ENCODE results near the gene LCP2.

GRCh38 chr5:170301981-170302652 lies 4.5 kb upstream of the LCP2 start:
- TF ChIP-seq CTCF (conservative IDR thresholded peaks at IDR 0.05; ENCODE audit: low read depth, low read length) (no peak), EZH2 (IDR thresholded peaks at IDR 0.05; ENCODE audit: low read length, unreplicated experiment) (no peak), EZH2phosphoT487 (IDR thresholded peaks at IDR 0.05; ENCODE audit: borderline replicate concordance, low read length) (no peak)
